ENCODE data around the gene LPP. TPM values are rescaled to one million over a fixed set of nuclear protein-coding genes. Genes with fewer than 3 reads are reported as not detected.

The LPP gene
- total and polyA plus RNA-seq, 9 of the 15 experiments (the other 6 are each of a cell fraction or from before 2014, with no cell fraction given) = 0.07 to 0.18 TPM; not detected in 7

DNA sequence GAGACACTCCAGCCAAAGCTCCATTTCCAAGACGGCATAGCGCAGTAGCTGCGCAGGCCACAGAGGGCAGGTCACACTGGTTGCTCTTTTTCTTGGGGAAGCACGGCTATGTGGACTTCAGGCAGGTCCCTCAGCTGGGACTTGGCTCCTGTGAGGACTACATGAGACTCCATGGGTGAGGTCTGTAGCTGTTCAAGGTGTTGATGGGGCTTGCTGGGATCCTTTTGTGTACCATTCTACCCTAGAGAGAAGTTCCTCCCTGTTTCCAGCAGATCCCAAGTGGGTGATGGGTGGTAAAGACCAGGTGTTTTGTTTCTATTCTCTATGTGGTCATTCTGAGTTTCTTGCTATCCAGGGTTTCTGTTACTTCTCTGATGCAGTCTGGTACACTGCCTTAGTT, 183.3 kb downstream of the LPP start (continued):
- no peak for TF ChIP-seq EGR1 (conservative IDR thresholded peaks at IDR 0.05)
- no peak for TF ChIP-seq TCF7L2 (IDR thresholded peaks at IDR 0.05; ENCODE audit: low read depth, low read length)
- TF ChIP-seq ZNF57 (CRISPR knock-in tag; IDR thresholded peaks at IDR 0.05) = no peak
- TF ChIP-seq, protein P1, sequence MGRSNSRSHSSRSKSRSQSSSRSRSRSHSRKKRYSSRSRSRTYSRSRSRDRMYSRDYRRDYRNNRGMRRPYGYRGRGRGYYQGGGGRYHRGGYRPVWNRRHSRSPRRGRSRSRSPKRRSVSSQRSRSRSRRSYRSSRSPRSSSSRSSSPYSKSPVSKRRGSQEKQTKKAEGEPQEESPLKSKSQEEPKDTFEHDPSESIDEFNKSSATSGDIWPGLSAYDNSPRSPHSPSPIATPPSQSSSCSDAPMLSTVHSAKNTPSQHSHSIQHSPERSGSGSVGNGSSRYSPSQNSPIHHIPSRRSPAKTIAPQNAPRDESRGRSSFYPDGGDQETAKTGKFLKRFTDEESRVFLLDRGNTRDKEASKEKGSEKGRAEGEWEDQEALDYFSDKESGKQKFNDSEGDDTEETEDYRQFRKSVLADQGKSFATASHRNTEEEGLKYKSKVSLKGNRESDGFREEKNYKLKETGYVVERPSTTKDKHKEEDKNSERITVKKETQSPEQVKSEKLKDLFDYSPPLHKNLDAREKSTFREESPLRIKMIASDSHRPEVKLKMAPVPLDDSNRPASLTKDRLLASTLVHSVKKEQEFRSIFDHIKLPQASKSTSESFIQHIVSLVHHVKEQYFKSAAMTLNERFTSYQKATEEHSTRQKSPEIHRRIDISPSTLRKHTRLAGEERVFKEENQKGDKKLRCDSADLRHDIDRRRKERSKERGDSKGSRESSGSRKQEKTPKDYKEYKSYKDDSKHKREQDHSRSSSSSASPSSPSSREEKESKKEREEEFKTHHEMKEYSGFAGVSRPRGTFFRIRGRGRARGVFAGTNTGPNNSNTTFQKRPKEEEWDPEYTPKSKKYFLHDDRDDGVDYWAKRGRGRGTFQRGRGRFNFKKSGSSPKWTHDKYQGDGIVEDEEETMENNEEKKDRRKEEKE (IDR thresholded peaks at IDR 0.05; ENCODE audit: borderline replicate concordance in 1 of 2, control insufficient read depth in 1 of 2, low read depth in 2 of 2, low read length in 1 of 2) = no peak

DNA sequence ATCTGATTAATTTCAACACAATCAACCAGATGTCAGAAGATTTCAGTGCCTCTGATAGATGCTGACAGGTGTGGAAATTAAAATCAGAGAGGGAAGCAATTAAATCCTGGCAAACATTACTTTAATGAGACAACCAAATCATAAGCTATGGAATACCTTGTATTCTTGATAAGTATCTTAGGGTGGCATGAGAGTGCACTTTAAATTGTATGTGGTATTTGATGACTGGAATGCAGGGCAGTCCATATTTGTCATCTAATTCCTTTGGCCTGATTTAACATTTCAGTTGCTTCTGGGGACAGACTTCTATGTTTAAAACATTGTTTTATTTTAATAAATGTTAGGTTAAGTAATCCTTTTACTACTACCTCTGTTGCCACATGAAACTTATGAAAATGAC, 184.1 kb downstream of the LPP start:
- H2AFZ ChIP-seq (ENCODE audit: low read depth, low read length) = no peak overlapping the region
- H3K4me1 ChIP-seq (replicated peaks in 1 of 2; ENCODE audit: control insufficient read depth in 2 of 2, insufficient read depth in 2 of 2, low read length in 2 of 2) = no peaks in the 10 kb centered on the region
- no peak overlapping the region for H3K9ac ChIP-seq (ENCODE audit: insufficient read depth in 1 of 2, low read depth in 2 of 2, low read length in 2 of 2)
- DNase-seq (ENCODE audit: extremely low read depth in 1 of 4, low spot score in 3 of 4) = no peak
- no peak overlapping the region for H3K4me2 ChIP-seq (ENCODE audit: insufficient read depth, low read length)
- ChIA-PET CTCF (ENCODE audit: low intra/inter-chr PET ratio) (no interaction called here), POLR2A (no interaction called here)
- no peaks in the 10 kb centered on the region for H3K9me1 ChIP-seq (ENCODE audit: control insufficient read depth, insufficient read depth, low read length)
- H3K27ac ChIP-seq (ENCODE audit: extremely low read depth, low read depth, low read length) = no peak overlapping the region
- BruUV-seq (replicated peaks) = no TSS peak
- no peaks in the 10 kb centered on the region for H4K20me1 ChIP-seq (replicated peaks; ENCODE audit: control insufficient read depth, insufficient read depth, low read length)
- no peaks in the 10 kb centered on the region for H3K36me3 ChIP-seq (ENCODE audit: control insufficient read depth, insufficient read depth, low read length)
- no peaks in the 10 kb centered on the region for H3K9me3 ChIP-seq (replicated peaks; ENCODE audit: control insufficient read depth, insufficient read depth, low read depth, low read length)
- no peak overlapping the region for H3K4me3 ChIP-seq
- FAIRE-seq = no peak
- intact Hi-C loops (cut with micrococcal nuclease) (no loop called here), in situ Hi-C loops (cut with MboI) (no loop called here)
- no peak for ATAC-seq
- H3K27me3 ChIP-seq (ENCODE audit: control insufficient read depth in 2 of 2, insufficient read depth in 2 of 2, low read length in 2 of 2) = no peaks in the 10 kb centered on the region
- no peaks in the 10 kb centered on the region for H3K79me2 ChIP-seq (ENCODE audit: control insufficient read depth, insufficient read depth, low read length)
- no peak for TF ChIP-seq JUNB (CRISPR knock-in tag; conservative IDR thresholded peaks at IDR 0.05)
- TF ChIP-seq ZNF445 (CRISPR knock-in tag; IDR thresholded peaks at IDR 0.05; ENCODE audit: low read depth) = no peak
- TF ChIP-seq, protein P2, sequence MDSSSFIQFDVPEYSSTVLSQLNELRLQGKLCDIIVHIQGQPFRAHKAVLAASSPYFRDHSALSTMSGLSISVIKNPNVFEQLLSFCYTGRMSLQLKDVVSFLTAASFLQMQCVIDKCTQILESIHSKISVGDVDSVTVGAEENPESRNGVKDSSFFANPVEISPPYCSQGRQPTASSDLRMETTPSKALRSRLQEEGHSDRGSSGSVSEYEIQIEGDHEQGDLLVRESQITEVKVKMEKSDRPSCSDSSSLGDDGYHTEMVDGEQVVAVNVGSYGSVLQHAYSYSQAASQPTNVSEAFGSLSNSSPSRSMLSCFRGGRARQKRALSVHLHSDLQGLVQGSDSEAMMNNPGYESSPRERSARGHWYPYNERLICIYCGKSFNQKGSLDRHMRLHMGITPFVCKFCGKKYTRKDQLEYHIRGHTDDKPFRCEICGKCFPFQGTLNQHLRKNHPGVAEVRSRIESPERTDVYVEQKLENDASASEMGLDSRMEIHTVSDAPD (CRISPR knock-in tag; IDR thresholded peaks at IDR 0.05) = no peak
- no peak for TF ChIP-seq ZNF41 (CRISPR knock-in tag; conservative IDR thresholded peaks at IDR 0.05)
- no peak for TF ChIP-seq TCF7L2 (IDR thresholded peaks at IDR 0.05; ENCODE audit: low read depth, low read length)
- TF ChIP-seq, protein P3, sequence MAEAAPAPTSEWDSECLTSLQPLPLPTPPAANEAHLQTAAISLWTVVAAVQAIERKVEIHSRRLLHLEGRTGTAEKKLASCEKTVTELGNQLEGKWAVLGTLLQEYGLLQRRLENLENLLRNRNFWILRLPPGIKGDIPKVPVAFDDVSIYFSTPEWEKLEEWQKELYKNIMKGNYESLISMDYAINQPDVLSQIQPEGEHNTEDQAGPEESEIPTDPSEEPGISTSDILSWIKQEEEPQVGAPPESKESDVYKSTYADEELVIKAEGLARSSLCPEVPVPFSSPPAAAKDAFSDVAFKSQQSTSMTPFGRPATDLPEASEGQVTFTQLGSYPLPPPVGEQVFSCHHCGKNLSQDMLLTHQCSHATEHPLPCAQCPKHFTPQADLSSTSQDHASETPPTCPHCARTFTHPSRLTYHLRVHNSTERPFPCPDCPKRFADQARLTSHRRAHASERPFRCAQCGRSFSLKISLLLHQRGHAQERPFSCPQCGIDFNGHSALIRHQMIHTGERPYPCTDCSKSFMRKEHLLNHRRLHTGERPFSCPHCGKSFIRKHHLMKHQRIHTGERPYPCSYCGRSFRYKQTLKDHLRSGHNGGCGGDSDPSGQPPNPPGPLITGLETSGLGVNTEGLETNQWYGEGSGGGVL (CRISPR knock-in tag; IDR thresholded peaks at IDR 0.05) = no peak
- TF ChIP-seq, protein P4, sequence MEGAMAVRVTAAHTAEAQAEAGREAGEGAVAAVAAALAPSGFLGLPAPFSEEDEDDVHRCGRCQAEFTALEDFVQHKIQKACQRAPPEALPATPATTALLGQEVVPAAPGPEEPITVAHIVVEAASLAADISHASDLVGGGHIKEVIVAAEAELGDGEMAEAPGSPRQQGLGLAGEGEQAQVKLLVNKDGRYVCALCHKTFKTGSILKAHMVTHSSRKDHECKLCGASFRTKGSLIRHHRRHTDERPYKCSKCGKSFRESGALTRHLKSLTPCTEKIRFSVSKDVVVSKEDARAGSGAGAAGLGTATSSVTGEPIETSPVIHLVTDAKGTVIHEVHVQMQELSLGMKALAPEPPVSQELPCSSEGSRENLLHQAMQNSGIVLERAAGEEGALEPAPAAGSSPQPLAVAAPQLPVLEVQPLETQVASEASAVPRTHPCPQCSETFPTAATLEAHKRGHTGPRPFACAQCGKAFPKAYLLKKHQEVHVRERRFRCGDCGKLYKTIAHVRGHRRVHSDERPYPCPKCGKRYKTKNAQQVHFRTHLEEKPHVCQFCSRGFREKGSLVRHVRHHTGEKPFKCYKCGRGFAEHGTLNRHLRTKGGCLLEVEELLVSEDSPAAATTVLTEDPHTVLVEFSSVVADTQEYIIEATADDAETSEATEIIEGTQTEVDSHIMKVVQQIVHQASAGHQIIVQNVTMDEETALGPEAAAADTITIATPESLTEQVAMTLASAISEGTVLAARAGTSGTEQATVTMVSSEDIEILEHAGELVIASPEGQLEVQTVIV (CRISPR knock-in tag; IDR thresholded peaks at IDR 0.05; ENCODE audit: borderline replicate concordance) = no peak

All from K562 (cell line).